ENCODE data around the gene GSTT2.
"Not testable (repeated sequence)": the region's sequence is repeated elsewhere in the genome, so short reads cannot be mapped to it uniquely, and the experiment has no call there.

Gene GSTT2

GRCh38 chr22:23974836-23975352 is 5.0 kb upstream of the GSTT2 start:
- not testable (repeated sequence) for DNase-seq (ENCODE audit: low spot score)

DNA sequence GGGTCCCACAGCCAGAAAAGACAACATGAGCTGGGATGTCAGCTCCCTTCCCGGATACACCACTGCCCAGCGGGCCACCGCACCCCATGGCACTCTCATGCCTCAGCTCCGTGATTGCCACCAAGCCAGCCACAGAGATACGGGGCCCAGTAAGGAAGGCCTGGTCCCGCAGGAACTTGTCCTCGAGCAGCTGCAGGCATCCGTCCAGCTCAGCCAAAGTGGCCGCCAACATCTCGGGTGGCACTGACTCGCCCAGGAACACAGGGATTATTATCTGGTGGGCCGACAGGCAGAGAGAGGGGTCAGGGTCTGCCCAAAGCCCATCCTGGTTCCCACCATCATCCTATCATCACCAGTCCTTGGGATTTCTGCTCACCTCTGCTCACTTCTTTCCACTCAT is 2.6 kb upstream of the GSTT2 start:
- not testable (repeated sequence) for DNase-seq (ENCODE audit: low spot score)

DNA sequence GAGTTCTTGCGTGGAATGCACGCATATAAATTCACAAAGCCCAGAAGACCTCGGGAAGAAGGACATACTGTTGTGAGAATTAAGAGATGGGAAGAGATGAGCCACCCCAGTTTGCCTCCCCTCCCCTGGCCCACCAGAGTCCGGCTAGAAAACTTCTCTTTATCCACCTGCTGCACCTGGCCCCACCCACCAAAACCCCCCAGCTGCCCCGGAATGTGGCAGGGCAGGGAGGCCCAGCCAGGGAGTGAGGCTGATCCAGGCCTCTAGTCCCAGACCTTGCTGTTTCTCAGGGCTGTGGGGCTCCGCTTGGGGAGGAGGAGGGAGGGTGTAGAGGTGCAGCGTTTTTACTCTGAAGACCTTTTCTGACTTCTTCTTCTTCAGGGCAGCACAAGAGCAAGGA is 633 bp downstream of the GSTT2 start:
- DNase-seq (ENCODE audit: low spot score) = not testable (repeated sequence)

DNA sequence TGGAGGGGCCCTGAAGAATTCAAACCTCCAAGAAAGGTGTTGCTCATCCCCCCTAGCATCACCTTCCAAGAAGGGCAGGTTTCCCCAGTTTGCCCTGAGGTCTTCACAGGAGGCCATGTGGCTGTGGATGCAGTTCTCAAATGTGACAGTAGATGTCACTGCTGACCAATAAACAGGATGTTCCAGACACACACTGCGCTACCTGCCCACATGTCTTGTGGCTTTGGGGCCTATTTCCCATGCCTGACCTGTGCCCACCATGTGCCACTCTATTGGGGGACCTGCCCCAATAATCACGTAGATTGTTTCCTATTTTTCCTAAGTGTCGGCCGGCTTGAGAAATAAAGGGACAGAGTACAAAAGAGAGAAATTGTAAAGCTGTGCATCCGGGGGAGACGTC is 4.5 kb downstream of the GSTT2 start:
- DNase-seq (ENCODE audit: low spot score) = peak; percentile 31

GRCh38 chr22:23986089-23986488 is 6.2 kb downstream of the GSTT2 start:
- not testable (repeated sequence) for DNase-seq (ENCODE audit: low spot score)

DNA sequence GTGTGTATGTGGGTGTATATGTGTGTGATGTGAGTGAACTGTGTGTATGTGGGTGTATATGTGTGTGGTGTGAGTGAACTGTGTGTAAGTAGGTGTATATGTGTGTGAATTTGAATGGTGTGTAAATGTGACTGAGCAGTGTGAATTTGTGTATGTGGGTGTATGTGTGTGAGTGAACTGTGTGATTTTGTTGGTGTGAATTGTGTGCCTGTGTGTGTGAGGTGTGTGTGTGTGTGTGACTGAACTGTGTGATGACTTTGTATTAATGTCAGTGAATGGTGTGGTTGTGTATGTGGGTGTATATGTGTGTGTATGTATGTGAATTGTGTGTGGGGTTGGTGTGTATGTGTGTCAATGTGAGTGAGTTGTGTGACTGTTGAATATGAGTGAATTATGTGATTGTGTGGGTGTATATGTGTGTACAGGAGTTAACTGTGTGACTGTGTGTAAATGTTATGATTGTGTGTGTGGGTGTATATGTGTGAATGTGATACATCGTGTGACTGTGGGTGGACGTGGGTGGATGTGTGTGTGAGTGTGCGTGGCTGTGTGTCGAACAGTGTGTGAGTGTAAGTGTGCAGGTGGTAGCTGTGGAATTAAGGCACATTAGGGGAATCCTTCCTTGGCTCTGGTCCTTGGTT is 6.7 kb downstream of the GSTT2 start:
- not testable (repeated sequence) for DNase-seq (ENCODE audit: low spot score)

DNA sequence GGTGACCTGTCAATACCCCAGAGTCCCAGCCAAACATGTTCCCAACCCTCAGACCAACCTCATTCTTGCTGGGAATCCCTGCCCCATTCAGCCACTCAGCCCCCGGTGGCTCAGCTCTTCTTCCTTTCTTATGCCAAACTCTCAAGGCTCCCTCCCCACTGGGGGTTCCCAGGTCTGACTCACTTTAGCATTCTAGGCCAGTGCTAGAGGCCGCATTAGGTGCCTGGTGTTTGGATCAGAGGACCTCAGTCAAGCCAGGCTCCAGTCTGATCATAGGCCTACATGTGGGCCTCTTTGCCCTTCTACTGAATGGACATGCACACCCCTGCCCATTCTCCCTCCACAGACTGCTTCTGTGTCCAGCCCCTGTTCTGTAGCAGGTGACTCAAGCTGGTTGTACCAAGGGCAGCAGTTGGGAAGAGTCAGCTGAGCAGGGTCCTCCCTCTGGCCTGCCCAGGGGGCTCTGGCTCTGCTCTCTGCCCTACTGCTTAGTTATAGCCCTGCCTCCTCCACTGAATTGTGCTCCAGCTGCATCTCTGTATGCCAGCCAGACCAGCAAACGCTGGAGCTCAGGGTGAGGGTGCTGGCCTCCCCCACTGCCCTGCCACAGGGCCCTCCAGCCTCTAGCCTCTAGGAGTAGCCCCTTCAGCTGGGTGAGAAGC is 9.8 kb downstream of the GSTT2 start:
- not testable (repeated sequence) for DNase-seq (ENCODE audit: low spot score)

DNA sequence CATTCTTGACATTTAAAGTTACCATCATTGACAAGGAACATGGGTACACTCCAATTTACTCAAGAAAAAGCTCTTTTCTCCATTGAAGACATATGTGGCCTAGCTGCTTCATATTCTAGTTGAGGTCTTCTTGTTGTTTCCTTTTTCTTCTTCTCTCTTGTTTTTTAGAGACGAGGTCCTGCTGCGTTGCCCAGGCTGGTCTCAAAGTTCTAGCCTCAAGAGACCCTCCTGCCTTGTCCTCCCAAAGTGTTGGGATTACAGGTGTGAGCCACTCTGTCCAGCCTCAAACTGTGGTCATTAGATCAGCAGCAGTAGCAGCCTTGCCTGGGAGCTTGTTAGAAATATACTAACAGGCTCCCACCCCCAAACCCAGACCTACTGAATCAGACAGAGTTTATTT is 13.1 kb downstream of the GSTT2 start:
- DNase-seq (ENCODE audit: low spot score) = not testable (repeated sequence)

- DNase-seq (ENCODE audit: low spot score) = not testable (repeated sequence)
Observed at GRCh38 chr22:23993581-23994177, 13.7 kb downstream of the GSTT2 start.

DNA sequence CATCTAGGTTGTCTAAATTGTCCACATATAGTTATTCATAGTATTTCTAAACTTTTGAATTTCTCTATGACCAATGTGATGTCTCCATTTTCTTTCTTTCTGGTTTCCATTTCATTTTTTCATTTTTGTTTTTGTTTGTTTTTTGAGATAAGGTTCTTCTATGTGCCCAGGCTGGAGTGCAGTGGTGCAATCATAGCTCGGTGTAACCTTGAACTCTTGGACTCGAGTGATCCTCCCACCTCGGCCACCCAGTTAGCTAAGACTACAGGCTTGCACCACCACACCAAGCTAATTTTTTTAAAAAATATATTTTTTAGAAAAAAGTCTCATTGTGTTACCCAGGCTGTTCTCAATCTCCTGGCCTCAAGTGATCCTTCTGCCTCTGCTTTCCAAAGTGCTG is 17.2 kb downstream of the GSTT2 start:
- no peak for DNase-seq (ENCODE audit: low spot score)

- not testable (repeated sequence) for DNase-seq (ENCODE audit: low spot score)
Observed at GRCh38 chr22:23999779-24000178, 19.8 kb downstream of the GSTT2 start.

DNA sequence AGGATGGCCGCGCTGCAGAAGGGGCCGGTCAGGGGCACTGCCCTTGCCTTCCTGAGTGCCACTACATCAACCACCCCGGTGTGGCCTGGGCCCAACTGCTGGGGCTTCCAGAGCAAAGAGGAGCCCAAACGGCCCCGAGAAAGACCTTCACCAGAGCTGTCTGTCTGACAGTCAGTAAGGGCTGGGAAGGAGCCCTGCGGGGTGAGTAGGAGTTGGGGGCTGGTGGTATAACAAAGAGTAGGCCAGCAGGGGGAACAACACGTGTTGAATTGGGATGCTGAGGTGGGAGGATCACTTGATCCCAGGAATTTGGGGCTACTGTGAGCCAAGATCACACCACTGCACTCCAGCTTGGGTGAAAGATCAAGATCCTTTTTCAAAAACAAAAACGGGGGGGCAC is 21.4 kb downstream of the GSTT2 start:
- no peak for DNase-seq (ENCODE audit: low spot score)

GRCh38 chr22:24002272-24002671 is 22.3 kb downstream of the GSTT2 start:
- peak; percentile 92 for DNase-seq (ENCODE audit: low spot score)

- DNase-seq (ENCODE audit: low spot score) = no peak
Observed at GRCh38 chr22:24002851-24003250, 22.9 kb downstream of the GSTT2 start.

DNA sequence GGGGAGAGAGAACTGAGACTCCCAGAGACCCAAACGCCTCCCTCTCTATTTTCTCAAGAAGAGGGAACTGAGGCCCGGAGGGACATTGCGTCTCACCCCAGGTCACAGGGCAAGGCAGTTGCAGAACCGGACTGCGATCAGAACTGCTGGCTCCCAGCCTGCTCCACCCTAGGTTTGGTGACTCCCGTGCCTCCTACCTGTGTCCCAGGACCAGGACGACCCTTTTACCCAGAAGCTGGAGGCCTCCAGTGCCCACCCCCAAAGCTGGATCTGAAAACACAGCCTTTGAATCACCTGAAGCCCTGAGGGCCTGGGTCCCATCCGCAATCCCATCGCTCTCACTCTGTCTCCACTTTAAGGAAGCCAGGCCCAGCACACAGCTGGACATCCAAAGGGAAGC is 24.0 kb downstream of the GSTT2 start:
- no peak for DNase-seq (ENCODE audit: low spot score)

DNA sequence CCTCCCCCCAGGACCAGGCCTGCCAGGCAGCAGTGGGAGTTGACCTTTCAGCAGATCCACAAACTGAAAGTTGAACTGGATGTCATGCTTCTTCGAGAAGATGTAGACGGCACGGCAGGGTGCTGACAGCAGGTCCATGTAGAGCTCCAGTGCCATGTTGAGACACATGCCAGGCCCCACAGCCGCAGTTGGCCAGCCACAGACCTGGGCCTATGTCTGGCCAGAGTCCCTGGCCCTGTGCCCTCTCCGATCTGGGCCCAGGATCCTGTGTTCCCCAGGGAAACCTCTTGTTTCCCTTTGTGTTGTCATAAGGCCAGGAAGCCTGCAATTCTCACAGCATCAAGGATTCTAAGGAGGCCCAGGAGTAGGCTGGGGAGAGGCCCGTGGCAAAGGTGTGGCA is 25.3 kb downstream of the GSTT2 start, which contains the start of gene GSTT4:
Gene GSTT4 (minus strand): TSS at position 253 of the 400 bp plus-strand sequence. CDS start 97 bp downstream, at position 156.
- DNase-seq (ENCODE audit: low spot score) = no peak

GRCh38 chr22:24006207-24006913 is 26.4 kb downstream of the GSTT2 start:
- no peak for DNase-seq (ENCODE audit: low spot score)

GRCh38 chr22:24006914-24007214 is 26.9 kb downstream of the GSTT2 start:
- DNase-seq (ENCODE audit: low spot score) = no peak

DNA sequence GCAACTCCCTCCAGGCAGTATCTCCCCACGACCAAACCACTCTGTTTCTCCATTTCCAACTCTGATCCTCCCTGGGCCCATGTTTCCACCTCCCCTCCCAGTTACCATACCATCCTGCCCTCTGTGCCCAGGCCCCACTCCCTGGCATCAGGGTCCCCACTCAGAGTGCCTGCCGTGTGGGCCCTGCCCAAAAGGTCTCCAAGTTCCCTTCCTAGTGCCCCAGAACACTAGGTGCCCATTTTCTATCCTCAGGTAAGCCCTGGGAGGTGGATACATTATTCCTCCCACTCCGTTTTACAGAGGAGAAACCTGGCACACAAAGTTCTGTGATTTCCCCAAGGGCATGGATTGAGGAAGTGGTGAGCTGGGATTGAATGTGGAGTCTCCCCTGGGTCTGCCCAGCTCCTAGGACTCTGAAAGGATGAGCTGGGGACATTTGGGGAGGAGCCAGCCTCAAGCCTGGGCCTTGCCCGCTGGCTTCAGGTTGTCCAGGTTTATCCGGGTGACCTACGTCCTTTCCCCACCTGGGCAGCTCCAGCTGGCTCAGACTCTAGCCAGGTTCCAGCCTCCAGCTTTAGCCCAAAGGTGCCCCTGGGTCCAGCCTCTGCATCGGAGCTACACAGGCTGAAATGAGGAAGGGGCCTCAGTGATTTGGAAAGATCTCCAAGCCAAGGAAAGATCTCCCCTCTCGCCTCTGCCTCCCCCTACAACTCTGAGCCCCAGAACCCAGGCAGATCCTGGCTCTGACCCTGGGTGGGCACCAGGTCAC is 27.5 kb downstream of the GSTT2 start:
- no peak for DNase-seq (ENCODE audit: low spot score)

GRCh38 chr22:24008022-24008283 is 28.0 kb downstream of the GSTT2 start:
- DNase-seq (ENCODE audit: low spot score) = no peak

GRCh38 chr22:24008381-24009226 is 28.7 kb downstream of the GSTT2 start:
- DNase-seq (ENCODE audit: low spot score) = no peak
